ENCODE results near the gene ADARB2. TPM values are rescaled to one million over a fixed set of nuclear protein-coding genes. Genes with fewer than 3 reads are reported as not detected.

The ADARB2 gene
- total RNA-seq, 1 donor from 2014 or later: 1.8 TPM

DNA sequence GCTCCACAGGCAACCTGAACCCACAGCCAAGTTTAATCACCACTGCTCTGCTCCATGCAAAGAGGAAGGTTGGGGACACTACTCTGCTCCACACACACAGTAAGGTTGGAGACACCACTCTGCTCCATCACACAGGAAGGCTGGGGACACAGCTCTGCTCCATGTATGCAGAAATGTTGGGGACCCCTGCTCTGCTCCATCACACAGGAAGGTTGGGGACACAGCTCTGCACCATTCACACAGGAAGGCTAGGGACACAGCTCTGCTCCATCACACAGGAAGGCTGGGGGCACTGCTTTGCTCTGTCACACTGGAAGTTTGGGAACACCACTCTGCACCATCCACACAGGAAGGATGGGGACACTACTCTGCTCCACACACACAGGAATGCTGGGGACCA lies 14.8 kb upstream of the ADARB2 start:
- DNase-seq (ENCODE audit: low read depth, low spot score): no peak
- H3K9me3 Mint-ChIP-seq: peaks cover 12% of the 10 kb centered on the region
- TF ChIP-seq, protein P1, sequence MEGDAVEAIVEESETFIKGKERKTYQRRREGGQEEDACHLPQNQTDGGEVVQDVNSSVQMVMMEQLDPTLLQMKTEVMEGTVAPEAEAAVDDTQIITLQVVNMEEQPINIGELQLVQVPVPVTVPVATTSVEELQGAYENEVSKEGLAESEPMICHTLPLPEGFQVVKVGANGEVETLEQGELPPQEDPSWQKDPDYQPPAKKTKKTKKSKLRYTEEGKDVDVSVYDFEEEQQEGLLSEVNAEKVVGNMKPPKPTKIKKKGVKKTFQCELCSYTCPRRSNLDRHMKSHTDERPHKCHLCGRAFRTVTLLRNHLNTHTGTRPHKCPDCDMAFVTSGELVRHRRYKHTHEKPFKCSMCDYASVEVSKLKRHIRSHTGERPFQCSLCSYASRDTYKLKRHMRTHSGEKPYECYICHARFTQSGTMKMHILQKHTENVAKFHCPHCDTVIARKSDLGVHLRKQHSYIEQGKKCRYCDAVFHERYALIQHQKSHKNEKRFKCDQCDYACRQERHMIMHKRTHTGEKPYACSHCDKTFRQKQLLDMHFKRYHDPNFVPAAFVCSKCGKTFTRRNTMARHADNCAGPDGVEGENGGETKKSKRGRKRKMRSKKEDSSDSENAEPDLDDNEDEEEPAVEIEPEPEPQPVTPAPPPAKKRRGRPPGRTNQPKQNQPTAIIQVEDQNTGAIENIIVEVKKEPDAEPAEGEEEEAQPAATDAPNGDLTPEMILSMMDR (conservative IDR thresholded peaks at IDR 0.05): no peak
- H3K4me3 Mint-ChIP-seq: no peak overlapping the region
- peaks cover 21% of the 10 kb centered on the region for H3K36me3 Mint-ChIP-seq (ENCODE audit: low read depth)
- H3K27ac Mint-ChIP-seq (ENCODE audit: unreplicated experiment): no peak overlapping the region
- H3K27me3 Mint-ChIP-seq (ENCODE audit: low read depth): no peaks in the 10 kb centered on the region
- peaks cover 20% of the 10 kb centered on the region for H3K4me1 Mint-ChIP-seq

DNA sequence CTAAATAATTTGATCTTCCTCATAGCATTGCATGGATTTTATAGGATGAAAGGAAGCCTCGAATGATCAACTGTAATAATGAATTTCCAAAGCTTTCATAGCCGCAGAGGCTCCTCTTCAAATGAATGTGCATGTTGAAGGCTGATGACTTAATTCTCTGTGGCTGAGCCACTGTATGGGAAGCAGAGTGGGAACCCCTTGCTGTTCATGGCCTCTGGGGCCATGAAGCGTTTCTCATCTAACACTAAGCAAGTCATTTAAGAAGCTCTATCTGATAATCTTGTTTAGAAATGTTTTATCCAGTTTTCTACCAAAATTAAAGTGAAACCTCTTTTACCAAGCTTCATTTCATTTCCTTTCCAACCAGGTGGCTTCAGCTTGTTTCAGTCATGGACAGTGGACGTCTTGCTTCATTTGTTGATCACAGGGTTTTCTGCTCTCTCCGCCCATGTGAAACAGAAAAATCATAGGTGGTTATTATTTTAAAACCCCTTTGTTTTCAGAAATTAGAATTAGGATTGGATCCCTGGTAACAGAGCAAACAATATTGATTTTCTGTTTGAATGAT lies 10.3 kb upstream of the ADARB2 start:
- Mint-ChIP-seq H3K9me3 (peaks cover 11% of the 10 kb centered on the region), H3K27ac (ENCODE audit: unreplicated experiment) (no peak overlapping the region), H3K4me1 (no peaks in the 10 kb centered on the region), H3K27me3 (ENCODE audit: low read depth) (peaks cover 10% of the 10 kb centered on the region), H3K4me3 (no peak overlapping the region), H3K36me3 (ENCODE audit: low read depth) (peaks cover 14% of the 10 kb centered on the region)
- TF ChIP-seq, protein P1 (conservative IDR thresholded peaks at IDR 0.05): no peak
- no peak for DNase-seq (ENCODE audit: low read depth, low spot score)

DNA sequence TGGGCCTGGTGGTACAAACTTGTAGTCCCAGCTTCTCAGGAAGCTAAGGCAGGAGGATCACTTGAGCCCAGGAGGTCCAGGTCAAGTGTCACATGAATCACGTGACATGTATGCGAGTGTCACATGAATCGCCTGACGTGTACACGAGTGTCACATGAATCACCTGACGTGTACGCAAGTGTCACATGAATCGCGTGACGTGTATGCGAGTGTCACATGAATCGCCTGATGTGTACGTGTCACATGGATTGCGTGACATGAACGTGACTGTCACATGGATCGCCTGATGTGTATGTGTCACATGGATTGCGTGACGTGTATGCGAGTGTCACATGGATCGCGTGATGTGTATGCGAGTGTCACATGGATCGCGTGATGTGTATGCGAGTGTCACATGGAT lies 9.5 kb upstream of the ADARB2 start:
- peaks cover 11% of the 10 kb centered on the region for H3K9me3 Mint-ChIP-seq
- no peak overlapping the region for H3K27ac Mint-ChIP-seq (ENCODE audit: unreplicated experiment)
- peaks cover 14% of the 10 kb centered on the region for H3K36me3 Mint-ChIP-seq (ENCODE audit: low read depth)
- TF ChIP-seq, protein P1 (conservative IDR thresholded peaks at IDR 0.05): no peak
- DNase-seq (ENCODE audit: low read depth, low spot score): no peak
- no peaks in the 10 kb centered on the region for H3K4me1 Mint-ChIP-seq
- H3K4me3 Mint-ChIP-seq: no peak overlapping the region
- peaks cover 16% of the 10 kb centered on the region for H3K27me3 Mint-ChIP-seq (ENCODE audit: low read depth)

GRCh38 chr10:1745780-1746456 lies 8.6 kb upstream of the ADARB2 start:
- H3K4me1 Mint-ChIP-seq: no peaks in the 10 kb centered on the region
- DNase-seq (ENCODE audit: low read depth, low spot score): no peak
- TF ChIP-seq, protein P1 (conservative IDR thresholded peaks at IDR 0.05): no peak
- no peak overlapping the region for H3K27ac Mint-ChIP-seq (ENCODE audit: unreplicated experiment)
- peaks cover 11% of the 10 kb centered on the region for H3K36me3 Mint-ChIP-seq (ENCODE audit: low read depth)
- H3K9me3 Mint-ChIP-seq: peaks cover 11% of the 10 kb centered on the region
- no peak overlapping the region for H3K4me3 Mint-ChIP-seq
- peaks cover 22% of the 10 kb centered on the region for H3K27me3 Mint-ChIP-seq (ENCODE audit: low read depth)

DNA sequence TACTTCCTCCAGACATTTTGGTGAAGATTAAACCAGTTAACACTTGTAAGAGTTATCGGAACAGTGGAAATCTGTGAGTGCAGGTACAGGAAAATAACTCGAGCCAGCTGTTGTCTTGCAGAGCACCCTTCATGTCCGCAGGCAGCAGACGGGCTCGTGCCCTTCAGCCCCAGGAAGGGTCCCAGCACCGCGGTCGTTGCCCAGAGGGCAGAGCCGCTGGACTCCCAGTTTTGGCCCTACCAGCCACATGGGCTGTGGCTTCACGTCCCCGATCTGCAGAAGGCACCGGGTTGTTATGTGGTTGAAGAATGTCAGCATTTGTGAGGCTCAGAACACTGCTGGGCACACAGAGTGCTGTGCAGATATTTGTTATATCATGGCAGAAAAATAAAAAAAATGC lies 7.2 kb upstream of the ADARB2 start:
- H3K27me3 Mint-ChIP-seq (ENCODE audit: low read depth): peaks cover 36% of the 10 kb centered on the region
- no peaks in the 10 kb centered on the region for H3K4me1 Mint-ChIP-seq
- H3K36me3 Mint-ChIP-seq (ENCODE audit: low read depth): peaks cover 9% of the 10 kb centered on the region
- TF ChIP-seq, protein P1 (conservative IDR thresholded peaks at IDR 0.05): no peak
- no peak overlapping the region for H3K4me3 Mint-ChIP-seq
- peaks cover 9% of the 10 kb centered on the region for H3K9me3 Mint-ChIP-seq
- H3K27ac Mint-ChIP-seq (ENCODE audit: unreplicated experiment): no peak overlapping the region
- no peak for DNase-seq (ENCODE audit: low read depth, low spot score)
